H1 (cell line): ENCODE results near the gene TMEM161A. TPM values are rescaled to one million over a fixed set of nuclear protein-coding genes. Genes with fewer than 3 reads are reported as not detected.

ENCODE experiments used
- ATF2 ChIP-seq: IDR thresholded peaks from 2 replicates; pipeline ENCODE4 v1.6.1; 2012; ENCODE audit warnings: low read length, inconsistent platforms
- CREB1 ChIP-seq: IDR thresholded peaks from 2 replicates; pipeline ENCODE4 v1.6.1; 2012; ENCODE audit warnings: inconsistent platforms
- HDAC2 ChIP-seq, 2 experiments: fragments of 300-600 bp in 1 of 2; sonication (generic) in 1 of 2; IDR thresholded peaks; 2 replicates each; pipeline ENCODE4 v1.6.1; 2011 to 2012; ENCODE audit warnings: low read depth in 2 of 2, low read length in 2 of 2, mild to moderate bottlenecking in 2 of 2, moderate library complexity in 2 of 2, borderline replicate concordance in 1 of 2, inconsistent platforms in 1 of 2
- polyA plus RNA-seq, 7 experiments: library from polyadenylated mRNA; depleted of rRNA in 3 of 7; stranded (reverse) in 5 of 7; unstranded in 2 of 7; fragments of >200 nt in 5 of 7; fragments of 200-250 nt in 2 of 7; gene quantifications; 1 replicate in 5 of 7; 2 replicates in 1 of 7; 4 replicates in 1 of 7; pipeline versions ENCODE4 v1.2.1 to v1.2.3, GENCODE V29; 2011 to 2013; ENCODE audit warnings: missing spikeins in 2 of 7, mixed read lengths in 2 of 7
- total RNA-seq: library from RNA; stranded (reverse); fragmentation: NEBNext Ultra II Directional; extraction: Animal tissue kit (Norgen Biotek cat#: 25700); gene quantifications from 2 replicates; pipeline ENCODE4 v1.2.1, GENCODE V29; 2021

Gene TMEM161A
- total and polyA plus RNA-seq, 2 of the 8 experiments (the other 6 are each of a cell fraction or from before 2014, with no cell fraction given), result 47.8 to 103 TPM

DNA sequence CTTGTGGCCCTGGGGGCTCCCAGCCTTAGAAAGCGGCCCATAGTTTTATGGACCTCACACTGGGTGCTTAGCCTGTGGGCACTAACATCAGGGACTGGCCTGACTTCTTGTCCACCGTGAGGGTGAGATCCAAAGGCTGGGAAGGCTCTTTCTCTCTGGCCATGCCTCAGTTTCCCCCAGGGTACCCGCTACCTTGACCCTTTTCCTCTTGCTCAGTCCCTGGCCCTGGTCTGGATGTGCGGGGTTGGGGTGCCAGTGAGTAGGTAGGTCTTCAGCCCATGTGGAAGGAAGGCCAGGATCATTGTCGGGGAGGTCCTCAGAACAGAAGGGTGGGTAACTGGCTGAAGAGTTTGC lies 1.6 kb upstream of the TMEM161A start (continued):
- no peak for TF ChIP-seq HDAC2 (IDR thresholded peaks at IDR 0.05; ENCODE audit: borderline replicate concordance in 1 of 2, low read depth in 2 of 2, low read length in 2 of 2)
- TF ChIP-seq CREB1, result no peak
- TF ChIP-seq ATF2, result no peak
- TF ChIP-seq, all 59 proteins: peak for 0
